HUES6 (cell line): ENCODE measurements around the gene SHLD2.
"Not testable (repeated sequence)": the region's sequence is repeated elsewhere in the genome, so short reads cannot be mapped to it uniquely, and the experiment has no call there.

Experiments
- H3K27ac ChIP-seq: 2 replicates; pipeline ENCODE4 v1.7.0; 2013; ENCODE audit warnings: low read depth, mild to moderate bottlenecking, low read length, inconsistent platforms
- H3K27me3 ChIP-seq: 2 replicates; pipeline ENCODE4 v1.6.1; 2013; ENCODE audit warnings: low read length; ENCODE audit not compliant: control insufficient read depth, insufficient read depth
- H3K36me3 ChIP-seq: 2 replicates; pipeline ENCODE4 v1.6.1; 2013; ENCODE audit warnings: low read length; ENCODE audit not compliant: control insufficient read depth, insufficient read depth
- H3K4me1 ChIP-seq: 2 replicates; pipeline ENCODE4 v1.6.1; 2013; ENCODE audit warnings: low read length; ENCODE audit not compliant: control insufficient read depth, insufficient read depth
- H3K4me3 ChIP-seq: 2 replicates; pipeline ENCODE4 v1.5.1; 2013; ENCODE audit warnings: low read depth, low read length
- H3K9ac ChIP-seq: one replicate; pipeline ENCODE4 v1.6.1; 2013; ENCODE audit warnings: mild to moderate bottlenecking, low read length
- H3K9me3 ChIP-seq: 2 replicates; pipeline ENCODE4 v1.6.1; 2013; ENCODE audit warnings: low read depth, low read length; ENCODE audit not compliant: control insufficient read depth, insufficient read depth

The SHLD2 gene

DNA sequence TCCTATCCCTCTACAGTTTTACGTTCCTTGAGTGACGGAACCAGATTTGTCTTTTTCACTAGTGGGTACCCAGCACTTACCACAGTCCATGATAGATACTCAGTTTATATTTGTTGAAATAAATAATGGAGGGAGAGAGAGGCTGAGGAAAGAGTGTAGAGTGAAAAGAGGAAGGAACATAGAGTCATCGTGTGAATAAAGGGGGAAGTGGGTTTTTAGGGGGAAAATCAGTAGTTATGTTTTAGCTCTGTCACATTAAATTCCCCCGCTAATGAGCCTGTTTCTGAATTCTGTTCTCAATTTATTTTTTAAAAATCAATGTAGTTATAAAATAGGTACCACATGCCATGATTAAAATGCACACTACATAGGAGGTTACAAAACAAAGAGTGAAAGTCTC lies 91.0 kb downstream of the SHLD2 start:
- H3K9ac ChIP-seq, H3K36me3 ChIP-seq, H3K27me3 ChIP-seq, H3K27ac ChIP-seq, H3K4me3 ChIP-seq, H3K9me3 ChIP-seq, H3K4me1 ChIP-seq: not testable (repeated sequence)

DNA sequence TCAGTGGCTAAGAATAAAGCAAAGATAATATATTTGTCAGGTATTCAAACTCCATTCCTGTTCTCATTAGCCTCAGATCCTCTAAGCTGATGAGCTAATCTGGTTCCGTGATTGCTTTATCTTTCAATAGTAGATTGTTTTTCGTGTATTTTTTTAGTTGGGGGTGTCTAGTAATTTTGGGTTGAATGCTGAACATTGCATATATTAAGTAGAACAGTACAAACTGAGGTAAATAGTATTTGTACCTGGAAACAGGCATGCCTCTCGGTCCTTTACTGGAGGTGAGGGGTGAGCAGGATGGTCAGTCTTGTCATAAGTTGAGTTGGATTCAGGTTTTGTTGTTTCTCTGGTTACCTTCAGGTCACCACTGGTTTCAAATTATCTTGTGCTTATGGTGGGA lies 92.6 kb downstream of the SHLD2 start:
- H3K9ac ChIP-seq, H3K27me3 ChIP-seq, H3K9me3 ChIP-seq, H3K4me3 ChIP-seq, H3K4me1 ChIP-seq, H3K36me3 ChIP-seq, H3K27ac ChIP-seq: not testable (repeated sequence)

DNA sequence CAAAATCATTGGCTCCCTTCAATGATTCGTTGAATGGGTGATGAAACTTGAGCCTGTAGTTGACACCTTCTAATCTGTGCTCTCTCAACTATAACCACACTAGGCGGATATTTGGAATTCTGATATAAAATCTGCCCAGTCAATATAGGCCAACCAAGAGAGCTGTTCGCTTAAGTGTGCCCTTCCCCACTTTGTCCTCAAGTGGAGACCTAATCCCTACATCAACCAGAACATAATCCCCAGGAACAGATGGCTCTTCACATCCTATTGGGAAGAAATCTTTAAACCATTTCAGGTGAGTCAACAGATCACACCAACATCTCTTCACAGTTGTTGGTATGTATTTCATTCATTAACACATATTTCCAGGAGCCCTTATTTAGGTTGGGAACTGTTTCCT lies 96.8 kb downstream of the SHLD2 start:
- not testable (repeated sequence) for H3K36me3 ChIP-seq, H3K9me3 ChIP-seq, H3K4me3 ChIP-seq, H3K4me1 ChIP-seq, H3K27ac ChIP-seq, H3K27me3 ChIP-seq, H3K9ac ChIP-seq

DNA sequence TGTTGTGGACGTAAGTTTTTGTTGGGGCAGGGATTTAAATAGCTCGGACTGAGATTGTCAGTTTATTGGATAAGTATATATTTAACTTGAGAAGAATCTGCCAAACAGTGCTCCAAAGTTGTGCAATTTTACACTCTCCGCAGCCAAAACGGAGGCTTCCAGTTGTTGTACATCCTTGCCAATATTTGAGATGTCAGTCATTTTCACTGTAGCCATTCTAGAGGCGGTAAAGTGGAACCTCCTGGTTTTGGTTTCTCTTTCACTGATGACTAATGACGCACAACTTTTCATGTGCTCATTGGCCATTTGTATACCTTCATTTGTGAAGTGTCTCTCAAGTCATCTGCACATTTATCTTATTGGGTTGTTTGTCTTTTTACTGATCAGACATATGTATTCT lies 105.9 kb downstream of the SHLD2 start:
- H3K27ac ChIP-seq, H3K36me3 ChIP-seq, H3K4me3 ChIP-seq, H3K4me1 ChIP-seq, H3K9me3 ChIP-seq, H3K9ac ChIP-seq, H3K27me3 ChIP-seq: not testable (repeated sequence)

DNA sequence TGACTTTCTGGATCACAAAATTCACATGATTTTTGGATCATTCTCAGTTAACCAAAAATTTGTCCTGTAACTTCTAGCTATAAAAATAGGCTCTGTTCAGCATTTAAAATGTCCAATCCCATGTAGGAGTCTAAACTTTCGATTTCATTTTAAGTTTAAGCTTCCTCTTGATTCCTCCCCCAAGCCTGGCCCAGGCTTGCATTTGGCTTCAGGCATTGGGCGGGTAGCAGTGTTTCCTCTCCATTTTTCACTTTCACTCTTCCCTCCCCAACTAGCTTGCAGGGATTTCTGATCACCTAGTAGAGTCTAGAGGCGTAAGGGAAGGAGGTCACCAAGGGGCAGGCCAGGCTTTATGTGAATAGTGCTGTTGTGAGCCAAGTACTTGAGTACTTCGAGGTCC lies 109.8 kb downstream of the SHLD2 start:
- H3K9me3 ChIP-seq, H3K36me3 ChIP-seq, H3K27ac ChIP-seq, H3K27me3 ChIP-seq, H3K9ac ChIP-seq, H3K4me1 ChIP-seq, H3K4me3 ChIP-seq: not testable (repeated sequence)

DNA sequence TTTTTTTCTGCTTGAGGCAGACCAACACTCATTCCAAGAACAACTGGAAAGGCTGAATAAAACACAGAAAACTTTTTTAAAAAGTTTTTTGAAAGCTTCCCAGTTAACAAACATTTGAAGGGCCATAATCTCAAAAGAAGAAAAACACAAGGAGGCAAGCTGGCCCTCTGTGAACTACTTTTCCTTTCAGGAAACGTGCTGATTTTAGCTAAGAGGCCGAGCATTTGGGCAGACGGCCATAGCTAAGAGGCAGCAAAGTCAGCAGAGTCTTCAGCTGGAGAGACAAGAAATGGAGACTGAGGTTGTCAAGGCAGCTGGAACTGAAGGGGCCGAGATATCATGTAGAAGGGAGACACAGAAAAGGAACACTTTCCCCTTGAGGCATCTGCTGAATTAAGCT lies 111.9 kb downstream of the SHLD2 start:
- H3K36me3 ChIP-seq, H3K27ac ChIP-seq, H3K4me1 ChIP-seq, H3K27me3 ChIP-seq, H3K9me3 ChIP-seq, H3K9ac ChIP-seq, H3K4me3 ChIP-seq: not testable (repeated sequence)

DNA sequence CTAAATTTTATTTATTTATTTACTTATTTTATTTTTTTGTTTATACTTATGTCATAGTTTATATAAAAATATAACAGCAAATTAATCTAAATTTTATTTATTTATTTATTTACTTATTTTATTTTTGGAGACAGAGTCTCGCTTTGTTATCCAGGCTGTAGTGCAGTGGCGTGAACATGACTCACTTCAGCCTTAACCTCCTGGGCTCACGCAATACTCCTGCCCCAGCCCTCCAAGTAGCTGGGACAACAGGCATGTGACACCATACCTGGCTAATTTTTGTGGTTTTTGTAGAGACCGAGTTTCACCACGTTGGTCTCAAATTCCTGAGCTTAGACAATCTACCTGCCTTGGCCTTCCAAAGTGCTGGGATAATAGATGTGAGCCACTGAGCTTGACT lies 115.3 kb downstream of the SHLD2 start:
- not testable (repeated sequence) for H3K9ac ChIP-seq, H3K4me3 ChIP-seq, H3K27ac ChIP-seq, H3K36me3 ChIP-seq, H3K27me3 ChIP-seq, H3K9me3 ChIP-seq, H3K4me1 ChIP-seq

DNA sequence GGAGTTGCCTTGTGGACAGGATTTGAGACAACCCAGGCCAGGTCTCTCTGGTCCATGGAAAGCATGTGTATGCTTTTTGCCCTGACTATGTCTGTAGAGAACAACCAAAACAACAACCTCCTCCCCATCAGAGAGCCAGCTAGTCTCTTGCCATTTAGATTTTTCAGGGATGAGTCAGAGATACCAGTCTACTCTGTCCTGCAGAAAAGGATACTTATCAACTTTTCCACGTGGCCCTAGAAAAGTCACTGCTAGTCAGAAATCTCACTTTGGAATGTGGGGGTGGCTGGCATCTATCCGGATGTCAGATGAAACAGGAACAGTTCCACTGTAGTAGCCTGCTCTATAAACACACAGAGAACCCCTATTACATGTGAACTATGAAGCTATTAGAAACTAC lies 116.8 kb downstream of the SHLD2 start:
- not testable (repeated sequence) for H3K27ac ChIP-seq, H3K36me3 ChIP-seq, H3K9ac ChIP-seq, H3K9me3 ChIP-seq, H3K4me1 ChIP-seq, H3K4me3 ChIP-seq, H3K27me3 ChIP-seq

DNA sequence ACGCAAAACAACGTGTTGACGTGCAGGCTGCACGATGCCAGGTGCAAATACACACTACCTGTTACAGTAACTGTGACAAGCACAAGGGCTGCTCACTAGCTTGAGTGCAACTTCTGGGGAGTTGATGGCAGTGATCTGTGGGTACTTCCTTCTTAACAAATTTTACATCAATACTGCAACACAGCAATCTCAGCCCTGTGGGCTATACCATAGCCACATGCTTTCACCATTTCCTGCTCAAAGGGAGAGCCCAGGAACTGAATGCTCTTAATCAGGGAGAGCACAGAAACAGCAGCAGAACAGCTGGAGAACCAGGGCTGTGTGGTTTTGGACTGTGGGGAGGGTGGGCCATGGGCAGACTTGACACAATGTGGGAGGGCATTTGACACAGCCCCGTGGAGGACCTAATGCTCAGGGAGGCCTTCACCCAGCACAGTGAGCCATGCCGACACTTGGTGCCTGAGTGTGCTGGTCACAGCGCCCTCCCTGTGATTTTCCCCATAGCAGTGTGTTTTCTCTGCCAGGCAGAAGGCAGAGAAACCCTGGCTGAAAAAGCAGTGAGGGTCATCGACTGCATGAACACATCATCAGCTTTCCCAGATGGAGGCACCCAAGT lies 118.3 kb downstream of the SHLD2 start:
- H3K9ac ChIP-seq, H3K4me3 ChIP-seq, H3K27me3 ChIP-seq, H3K36me3 ChIP-seq, H3K4me1 ChIP-seq, H3K9me3 ChIP-seq, H3K27ac ChIP-seq: not testable (repeated sequence)

DNA sequence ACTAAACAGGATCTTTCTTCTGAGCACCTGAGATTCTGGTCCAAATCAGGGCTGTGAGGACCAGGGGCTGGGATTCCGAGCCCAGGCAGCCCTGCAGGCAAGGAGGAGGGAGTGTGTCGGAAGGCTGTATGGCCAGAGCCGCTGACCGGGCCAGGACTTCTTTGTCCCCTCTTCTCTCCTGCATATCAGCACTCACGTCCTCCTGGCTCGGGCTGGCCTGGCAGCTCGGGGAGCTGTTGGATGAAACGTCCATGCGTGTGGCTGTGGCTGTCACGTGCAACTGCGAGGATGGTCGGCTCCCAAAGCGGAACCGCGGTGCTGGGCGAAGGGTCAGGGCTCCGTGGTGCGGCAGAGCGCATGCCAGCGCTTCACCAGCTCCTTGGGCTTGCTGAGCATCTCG lies 118.8 kb downstream of the SHLD2 start:
- H3K27me3 ChIP-seq, H3K4me3 ChIP-seq, H3K9me3 ChIP-seq, H3K27ac ChIP-seq, H3K9ac ChIP-seq, H3K4me1 ChIP-seq, H3K36me3 ChIP-seq: not testable (repeated sequence)

DNA sequence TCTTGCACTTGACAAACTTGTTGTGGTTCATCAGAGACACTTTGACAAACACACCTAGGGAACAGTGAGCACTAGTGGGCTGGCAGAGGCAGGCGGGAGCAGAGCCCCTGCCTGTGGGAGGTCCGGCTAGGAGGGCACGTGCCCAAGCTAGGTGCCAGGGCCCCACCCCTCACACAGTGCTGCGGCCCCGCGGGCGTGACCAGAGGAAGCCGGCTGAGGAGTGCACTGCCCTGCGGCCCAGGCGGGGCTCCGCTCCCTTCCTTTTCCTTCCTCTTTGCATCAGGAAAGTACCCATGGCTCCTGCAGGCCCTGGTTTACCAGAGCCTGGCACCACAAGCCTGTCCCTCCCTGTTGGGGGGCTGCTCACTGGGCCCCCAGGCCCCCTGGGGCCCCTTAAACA lies 121.1 kb downstream of the SHLD2 start:
- not testable (repeated sequence) for H3K9me3 ChIP-seq, H3K4me3 ChIP-seq, H3K9ac ChIP-seq, H3K36me3 ChIP-seq, H3K27me3 ChIP-seq, H3K4me1 ChIP-seq, H3K27ac ChIP-seq

DNA sequence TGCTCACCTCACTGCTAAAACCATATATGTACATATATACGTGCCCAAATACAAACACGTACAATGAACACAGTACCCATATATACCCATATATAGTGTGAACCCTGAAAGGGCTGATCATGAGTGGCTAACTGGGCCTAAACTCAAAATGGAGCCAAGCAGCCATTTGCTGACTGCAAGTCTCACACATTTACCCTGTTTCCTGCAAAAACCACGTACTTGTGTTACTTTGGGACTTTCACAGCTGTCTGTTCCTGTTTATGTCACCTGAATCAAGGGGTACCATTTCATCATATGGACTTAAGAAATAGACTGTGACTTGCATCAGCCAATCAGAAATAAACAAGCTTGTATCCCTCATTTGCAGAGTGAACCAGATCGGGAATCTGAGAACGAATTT lies 124.4 kb downstream of the SHLD2 start:
- H3K4me3 ChIP-seq, H3K9ac ChIP-seq, H3K27me3 ChIP-seq, H3K27ac ChIP-seq, H3K36me3 ChIP-seq, H3K9me3 ChIP-seq, H3K4me1 ChIP-seq: not testable (repeated sequence)
